Measurements from ENCODE around the gene SLC43A2. TPM values are rescaled to one million over a fixed set of nuclear protein-coding genes. Genes with fewer than 3 reads are reported as not detected.

Gene SLC43A2
- polyA plus RNA-seq, 1 donor: 3.9 TPM

DNA sequence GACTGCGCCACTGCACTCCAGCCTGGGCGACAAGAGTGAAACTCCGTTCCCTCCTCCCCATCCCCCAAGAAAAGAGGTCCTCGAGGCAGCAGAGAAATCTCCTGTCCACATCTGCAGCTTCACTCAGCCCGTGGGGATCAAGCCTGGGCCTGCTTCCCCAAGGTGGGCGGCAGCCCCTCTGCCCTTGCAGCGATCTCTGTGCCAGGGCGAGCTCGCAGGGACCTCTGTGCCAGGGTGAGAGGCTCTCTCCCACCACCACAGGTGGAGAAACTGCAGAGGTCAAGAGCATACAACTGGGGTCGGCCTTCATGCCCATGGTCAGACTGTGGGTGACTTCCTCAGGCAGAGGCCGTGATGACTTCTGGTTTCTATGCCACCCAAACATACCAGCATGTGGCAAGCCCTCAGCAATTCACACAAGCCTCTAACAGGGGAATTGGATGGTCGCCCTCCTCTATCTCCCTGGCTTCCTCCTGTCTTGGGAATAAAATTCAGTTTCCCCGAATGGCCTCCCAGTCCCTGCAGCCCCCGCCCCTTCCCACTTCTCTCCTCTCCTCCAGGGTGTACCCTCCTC lies 5.5 kb downstream of the SLC43A2 start:
- no peak for DNase-seq (ENCODE audit: low read depth)

DNA sequence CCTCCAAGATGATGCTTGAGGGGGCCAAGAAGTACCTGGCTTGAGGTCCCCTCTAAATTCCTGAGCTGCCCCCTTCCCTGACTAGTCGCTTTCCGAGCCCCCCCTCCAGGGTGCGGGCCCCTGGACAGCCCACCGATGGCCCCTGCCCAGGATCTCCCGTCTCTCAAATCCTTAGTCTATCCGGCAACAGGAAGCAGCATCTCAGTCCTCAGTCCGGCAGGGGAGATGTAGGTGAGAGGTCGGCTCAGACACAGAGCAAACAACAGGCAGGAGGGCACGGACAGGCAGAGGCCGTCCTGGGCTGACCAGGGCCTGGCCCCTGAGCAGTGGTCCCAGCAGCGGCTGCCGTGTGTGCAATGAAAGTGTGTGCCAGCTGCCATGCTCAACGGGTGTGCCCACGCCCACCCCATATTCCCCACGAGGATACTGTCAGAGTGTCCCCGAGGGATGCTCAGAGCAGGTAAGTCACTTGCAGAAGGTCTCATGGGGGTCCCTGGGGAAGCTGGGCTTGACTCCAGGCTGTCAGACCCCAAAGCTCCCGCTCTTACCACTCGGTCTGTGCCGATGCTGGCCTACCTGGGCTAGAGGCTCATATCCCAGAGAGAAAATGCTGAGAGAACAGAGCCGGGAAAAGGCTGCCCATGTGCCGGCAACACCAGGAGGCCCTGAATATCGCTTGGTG lies 7.2 kb downstream of the SLC43A2 start:
- DNase-seq (ENCODE audit: low read depth): no peak

DNA sequence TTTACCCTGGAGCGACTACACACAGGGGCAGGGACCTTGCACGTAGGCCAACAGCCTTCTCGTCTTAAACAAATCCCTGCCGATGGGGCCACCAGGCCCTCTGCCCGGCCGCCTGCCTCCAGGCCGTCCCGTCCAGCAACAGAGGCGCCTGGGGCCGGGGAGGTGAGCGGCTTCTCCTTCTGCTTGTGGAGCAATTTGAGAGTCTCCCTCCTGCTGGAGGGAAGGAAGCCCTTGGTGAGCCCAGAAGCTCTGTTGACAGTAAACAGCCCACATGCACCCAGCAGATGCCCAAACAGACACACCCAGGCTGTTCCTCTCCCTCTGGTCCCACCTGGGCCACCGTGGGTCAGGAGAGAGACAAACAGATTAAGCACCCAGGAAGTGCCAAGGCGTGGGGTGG lies 8.1 kb downstream of the SLC43A2 start:
- no peak for DNase-seq (ENCODE audit: low read depth)

DNA sequence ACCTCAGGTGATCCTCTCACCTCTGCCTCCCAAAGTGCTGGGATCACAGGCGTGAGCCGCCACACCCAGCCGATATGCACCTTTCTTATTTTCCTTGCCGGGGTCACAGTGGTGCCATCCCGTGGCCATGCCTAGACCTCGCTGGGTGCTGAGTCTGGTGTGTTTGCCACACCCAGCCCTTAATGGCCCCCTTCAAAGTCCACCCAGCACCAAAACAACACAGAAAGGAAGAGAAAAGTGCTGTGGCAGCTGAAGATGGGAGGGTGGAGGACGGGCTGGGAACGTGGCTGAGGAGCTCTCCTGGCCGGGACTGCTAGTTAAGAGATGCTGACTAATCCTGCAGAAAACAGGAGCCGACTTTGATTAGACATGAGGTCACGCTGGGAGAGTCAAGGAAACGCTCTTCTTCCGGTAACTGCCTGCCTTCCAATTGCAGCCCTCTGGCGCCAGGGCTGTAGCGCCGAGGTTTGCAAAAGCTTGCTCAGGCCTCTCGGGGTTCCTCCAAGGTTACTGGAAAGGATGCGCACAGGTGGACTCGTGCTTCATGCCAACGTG lies 10.9 kb downstream of the SLC43A2 start:
- no peak for DNase-seq (ENCODE audit: low read depth)

DNA sequence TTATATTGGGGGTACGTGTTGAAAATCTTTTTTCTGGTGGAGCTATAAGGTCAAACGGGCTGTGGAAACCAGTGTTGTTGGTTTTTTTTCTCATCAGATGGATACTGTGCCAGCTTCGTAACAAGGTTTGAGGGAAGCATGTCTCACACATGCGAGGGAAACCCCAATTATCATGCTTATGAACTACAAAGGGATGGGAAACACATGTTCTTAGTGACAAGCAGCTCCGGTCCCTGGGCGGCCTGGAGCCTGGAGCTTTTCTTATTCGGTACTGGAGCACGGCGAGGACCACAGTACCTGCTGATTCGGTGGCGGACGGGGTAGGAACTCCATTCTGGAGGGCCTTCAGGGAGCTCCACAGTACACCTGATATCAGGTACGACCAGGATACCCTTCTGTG lies 12.5 kb downstream of the SLC43A2 start:
- no peak for DNase-seq (ENCODE audit: low read depth)

DNA sequence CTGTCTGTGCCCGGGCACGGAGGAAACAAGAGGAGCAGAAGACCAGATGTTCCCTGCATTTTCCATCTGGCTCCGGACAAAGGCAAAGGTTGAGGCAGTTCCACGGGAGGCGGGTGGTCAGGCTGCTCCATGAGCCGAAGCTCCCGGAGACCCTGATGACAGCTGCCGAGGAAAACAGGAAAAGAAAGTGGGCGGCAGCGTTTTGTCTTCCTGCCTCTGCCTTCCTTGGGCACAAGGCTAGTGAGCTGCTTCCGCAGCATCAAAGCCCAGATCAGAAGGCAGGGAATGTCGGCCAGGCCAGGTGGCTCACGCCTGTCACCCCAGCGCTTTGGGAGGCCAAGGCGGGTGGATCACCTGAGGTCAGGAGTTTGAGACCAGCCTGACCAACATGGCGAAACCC lies 16.2 kb downstream of the SLC43A2 start:
- no peak for DNase-seq (ENCODE audit: low read depth)

DNA sequence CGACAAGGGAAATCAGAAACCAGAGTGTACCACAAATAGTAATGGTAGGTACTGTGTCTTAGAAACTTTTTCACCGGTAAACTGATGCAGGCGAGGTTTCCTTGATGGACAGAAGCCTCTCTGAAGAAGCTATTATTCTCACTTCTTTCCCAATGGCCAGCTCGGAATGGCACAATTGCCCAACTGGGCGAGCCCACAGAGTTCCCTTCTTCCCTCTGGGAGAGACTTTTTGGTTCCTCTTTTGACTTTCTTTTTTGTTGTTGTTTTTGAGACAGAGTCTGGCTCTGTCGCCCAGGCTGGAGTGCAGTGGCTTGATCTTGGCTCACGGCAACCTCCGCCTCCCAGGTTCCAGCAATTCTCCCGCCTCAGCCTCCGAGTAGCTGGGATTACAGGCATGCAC lies 16.9 kb downstream of the SLC43A2 start:
- no peak for DNase-seq (ENCODE audit: low read depth)

DNA sequence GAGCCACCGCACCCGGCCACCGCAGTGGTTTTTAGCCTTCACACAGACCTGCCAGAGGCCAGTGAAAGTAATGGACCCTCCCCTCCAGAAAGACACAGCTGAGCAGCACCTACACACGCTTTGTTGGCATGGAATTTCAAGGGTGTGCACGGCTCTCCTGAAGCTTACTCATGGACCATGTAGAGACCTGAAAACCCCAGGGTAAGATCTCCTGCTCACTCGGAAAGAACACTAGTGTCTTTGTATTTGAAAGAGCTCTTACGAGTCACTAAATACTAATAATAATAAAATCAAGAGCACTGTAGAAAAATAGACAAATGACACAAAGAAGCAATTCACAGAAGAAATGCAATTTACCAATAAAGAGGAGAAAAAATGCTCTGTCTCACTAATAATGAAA lies 20.0 kb downstream of the SLC43A2 start:
- no peak for DNase-seq (ENCODE audit: low read depth)

DNA sequence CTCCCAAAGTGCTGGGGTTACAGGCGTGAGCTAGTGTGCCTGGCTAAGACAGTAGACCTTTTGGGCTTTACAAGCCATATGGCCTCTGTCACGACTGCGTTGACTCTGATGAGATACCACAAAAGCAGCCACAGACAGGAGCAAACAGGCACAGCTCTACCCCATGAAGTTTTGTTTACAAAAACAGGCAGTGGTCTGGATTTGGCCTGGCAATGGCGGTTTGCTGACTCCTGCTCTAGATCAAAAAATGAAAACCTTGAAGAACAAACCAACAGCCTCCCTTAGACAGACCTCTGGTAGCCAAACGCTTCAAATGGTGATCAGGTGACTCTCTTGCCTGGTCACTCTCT lies 20.7 kb downstream of the SLC43A2 start:
- no peak for DNase-seq (ENCODE audit: low read depth)

DNA sequence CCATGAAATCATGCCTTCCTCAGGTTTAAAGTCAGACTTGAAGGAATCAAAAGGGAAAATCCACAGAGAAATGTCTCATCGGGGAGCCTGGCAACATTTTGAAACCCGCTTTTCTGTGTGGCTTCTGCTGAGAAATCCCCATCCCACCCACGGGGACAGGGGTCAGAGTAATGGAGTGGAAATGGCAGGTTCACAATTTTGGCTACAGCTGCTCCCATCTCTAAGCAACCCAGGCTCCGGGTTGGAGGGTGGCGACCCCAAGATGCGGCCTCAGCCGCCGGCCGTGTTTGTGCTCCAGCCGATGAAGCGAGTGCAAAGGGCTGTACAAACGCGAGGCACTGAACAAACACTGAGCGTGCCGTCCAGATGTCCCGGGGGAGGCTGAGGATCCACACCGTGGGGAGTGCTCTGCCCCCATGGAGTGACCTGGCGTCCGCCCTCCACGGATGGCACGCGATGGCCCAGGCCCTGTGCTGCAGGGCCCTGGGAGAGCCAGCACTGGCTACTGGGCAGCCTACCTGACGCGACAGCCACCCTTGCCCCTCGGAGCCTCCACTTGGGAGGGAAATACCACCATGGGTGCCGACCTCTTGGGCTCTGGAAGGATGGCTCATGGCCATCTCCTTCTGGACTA lies 22.2 kb downstream of the SLC43A2 start:
- no peak for DNase-seq (ENCODE audit: low read depth)

DNA sequence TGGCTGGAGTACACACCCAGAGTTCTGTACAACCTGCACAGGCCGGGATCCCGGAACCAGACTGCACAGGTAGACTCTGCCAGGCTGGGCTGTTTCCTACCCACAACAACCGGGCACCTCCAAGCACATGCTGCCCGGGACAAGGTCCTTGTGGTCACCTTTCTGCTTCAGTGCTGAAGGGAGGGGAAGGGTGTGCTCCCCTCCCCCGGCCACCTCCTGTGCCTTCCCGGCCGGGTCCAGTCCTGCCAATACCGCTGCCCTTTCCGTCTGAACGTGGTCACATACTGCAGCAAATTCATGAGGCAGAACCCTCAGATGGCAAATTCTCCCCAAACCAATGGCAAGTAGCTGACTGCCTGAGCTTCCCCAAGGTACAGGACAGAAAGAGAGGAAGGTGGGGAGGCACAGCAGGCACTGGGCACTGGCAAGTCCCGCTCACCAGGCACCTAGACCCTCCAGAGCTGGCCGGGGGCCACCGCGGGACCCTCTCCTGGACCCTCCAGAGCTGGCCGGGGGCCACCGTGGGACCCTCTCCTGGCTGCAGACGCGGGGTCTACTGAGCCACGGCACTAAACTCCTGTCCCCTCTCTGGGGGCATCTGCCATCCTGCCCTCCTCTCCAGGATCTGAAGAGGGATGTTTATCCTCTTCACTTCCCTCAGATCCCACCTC lies 22.8 kb downstream of the SLC43A2 start:
- DNase-seq (ENCODE audit: low read depth): no peak

DNA sequence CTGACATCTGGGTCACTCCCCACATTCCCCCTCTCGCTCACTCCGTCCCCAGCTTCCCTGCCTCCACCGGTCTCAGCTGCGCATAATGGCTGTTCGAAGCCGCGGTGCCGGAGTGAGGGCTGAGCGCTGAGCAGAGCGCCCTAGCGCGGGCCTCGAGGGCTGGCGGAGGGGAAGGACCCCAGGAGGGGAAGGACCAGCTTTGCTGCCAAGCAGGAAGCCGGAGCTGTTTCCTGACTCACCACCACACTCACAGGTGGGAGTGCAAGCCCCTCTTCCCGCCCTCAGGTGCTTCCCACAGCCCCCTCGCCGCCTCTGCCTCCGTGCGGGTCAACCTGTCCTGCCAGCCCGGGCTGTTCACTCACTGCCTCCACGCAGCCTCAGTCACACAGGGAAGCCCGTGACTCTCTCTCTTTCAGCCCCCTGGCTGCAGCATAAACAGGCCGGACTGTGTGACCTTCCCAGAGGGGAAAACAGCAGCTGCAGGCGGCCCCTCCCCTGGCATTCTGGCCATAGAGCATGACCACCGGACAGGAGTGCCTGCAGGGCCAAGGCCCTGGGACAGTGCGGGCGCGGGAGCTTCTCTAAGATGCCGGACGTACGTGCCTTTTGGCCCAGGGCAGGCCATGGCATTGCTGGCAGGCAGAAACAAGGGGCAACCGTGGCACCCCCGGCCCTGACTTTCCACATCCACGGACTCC lies 23.7 kb downstream of the SLC43A2 start:
- DNase-seq (ENCODE audit: low read depth): no peak

DNA sequence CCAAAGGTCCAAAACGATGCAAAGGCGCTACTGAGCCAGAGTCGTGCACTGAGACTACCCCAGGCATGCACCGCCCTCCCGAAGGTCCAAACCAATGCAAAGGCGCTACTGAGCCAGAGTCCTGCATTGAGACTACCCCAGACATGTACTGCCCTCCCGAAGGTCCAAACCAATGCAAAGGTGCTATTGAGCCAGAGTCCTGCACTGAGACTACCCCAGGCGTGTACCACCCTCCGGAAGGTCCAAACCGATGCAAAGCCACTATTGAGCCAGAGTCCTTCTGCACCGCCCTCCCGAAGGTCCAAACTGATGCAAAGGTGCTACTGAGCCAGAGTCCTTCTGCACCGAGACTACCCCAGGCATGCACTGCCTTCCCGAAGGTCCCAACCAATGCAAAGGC lies 27.1 kb downstream of the SLC43A2 start:
- DNase-seq (ENCODE audit: low read depth): no peak

DNA sequence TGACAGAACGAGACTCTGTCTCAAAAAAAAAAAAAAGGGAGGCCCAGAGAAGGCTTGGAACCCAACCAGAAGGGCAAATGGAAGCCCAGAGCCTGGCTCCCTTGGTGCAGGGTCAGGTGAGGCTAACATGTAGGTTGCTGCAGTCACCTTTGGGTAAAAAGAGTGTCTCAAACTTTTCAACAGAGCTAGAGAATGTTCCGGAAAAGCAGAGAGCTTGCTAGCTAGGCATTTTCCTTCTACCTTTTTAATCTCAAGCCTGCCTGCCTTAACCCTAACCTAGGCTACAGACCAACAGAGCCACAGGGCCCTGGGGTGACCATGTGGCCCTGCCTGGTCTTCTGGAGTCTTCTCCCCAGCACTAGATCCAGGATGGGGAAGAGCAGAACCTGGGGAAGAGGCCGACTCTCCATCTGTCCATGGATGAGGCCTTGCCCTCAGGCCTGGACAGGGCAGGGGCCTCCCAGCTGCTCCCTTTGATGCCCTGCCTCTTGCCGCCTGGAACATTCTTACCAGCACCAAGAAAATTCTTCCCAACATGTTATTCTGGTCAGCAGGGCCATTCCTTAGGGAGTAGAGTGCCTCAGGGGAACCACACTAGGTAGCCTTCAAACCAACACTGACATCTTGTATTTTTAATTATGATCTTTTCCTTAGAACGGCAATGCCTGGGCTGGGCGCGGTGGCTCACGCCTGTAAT lies 30.1 kb downstream of the SLC43A2 start:
- DNase-seq (ENCODE audit: low read depth): no peak

DNA sequence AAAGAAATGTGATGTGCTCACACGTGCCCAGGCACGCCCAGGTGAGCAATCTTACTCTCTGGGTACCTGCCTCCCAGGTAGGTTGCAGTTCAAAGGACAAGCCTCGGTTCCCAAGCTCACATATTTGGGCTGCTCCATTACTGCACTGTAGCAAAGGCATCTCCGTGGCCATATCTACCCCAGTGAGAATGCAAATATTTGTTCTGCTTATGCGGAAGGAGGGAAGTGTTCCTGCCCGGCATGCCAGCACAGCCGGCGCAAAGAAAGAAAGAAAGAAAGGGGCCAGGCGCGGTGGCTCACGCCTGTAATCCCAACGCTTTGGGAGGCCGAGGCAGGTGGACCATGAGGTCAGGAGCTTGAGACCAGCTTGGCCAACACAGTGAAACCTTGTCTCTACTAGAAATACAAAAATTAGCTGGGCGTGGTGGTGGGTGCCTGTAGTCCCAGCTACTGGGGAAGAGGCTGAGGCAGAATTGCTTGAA lies 30.7 kb downstream of the SLC43A2 start:
- DNase-seq (ENCODE audit: low read depth): no peak

DNA sequence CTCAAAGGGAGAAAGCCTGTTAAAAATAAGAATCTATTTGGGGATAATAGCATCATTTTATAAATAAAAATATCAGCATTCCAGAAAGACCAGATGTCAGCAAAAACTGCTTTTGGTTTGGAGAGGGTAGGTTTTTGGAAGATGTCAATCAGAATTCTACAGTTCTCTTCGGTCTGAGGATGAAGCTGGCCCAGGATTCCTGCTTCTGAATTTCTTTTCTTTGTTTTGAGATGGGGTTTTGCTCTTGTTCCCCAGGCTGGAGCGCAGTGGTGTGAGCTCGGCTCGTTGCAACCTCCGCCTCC lies 35.1 kb downstream of the SLC43A2 start:
- no peak for DNase-seq (ENCODE audit: low read depth)

DNA sequence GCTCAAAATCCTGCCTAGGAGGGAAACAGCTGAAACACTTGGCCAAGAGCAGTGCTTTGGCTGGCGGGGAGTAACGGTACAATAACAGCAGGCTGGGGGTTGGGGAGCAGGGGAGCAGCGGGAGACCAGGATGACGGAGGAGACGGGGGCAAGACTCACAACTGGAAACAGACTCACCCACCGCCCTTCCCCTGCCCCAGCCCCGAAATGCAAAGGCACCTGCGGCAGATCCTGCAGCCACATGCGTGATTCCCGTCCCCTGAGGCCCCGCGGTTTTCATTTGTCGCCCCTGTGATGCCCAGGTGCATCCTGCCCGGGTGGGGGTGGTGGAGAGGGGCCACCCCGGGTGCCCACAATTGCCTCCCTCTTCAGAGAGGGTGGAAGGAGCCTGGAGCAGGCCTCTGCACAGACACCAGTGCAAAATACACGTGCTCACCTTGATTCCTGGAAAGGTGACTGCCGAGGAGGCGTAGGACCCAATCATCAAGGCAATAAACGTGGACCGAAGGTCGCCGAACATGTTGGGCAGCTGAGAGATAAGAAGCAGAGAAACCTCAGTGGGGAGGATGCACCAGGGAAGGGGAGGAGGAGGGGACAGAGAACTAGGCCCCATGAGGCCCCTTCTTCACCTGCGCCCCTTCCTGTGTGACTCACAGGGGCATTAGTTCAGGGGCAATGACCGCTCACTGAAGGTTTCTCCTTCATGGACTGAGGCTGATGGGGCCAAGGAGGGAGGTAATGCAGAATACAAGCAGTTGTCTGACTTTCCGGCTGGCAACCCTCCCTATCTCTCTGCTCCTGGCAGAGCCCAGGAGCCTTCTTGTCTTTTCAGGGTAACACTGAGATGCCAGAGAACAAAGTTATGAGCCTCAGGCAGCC lies 35.6 kb downstream of the SLC43A2 start:
- no peak for DNase-seq (ENCODE audit: low read depth)

DNA sequence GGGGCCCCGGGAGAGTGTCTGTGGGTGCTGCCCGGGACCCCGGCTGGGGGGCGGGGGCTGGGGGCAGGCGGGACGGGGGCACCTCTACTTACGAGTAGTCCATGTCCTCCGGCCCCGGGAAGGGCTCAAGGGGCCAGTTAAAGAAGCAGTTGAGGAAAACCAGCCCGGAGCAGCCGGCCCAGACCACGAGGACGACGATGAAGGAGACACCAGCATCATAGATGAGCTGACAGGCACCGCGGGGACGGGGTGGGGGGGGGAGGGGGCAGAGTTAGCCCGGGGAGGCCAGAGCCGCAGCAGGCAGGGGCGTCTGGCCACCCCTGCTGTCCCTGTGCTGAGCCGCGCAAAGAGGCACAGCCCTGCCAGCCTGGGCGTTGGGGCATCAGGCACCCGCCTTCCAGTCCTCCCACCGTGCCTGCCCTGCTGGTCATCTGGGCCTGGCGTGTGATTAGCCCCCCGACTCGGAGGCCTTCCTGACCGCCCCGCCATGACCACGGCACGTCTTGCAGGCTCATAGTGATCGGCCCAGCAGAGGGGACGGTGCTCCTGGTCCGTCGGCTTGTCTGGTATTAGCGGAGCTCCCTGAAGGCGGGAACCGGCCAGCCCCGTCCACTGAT lies 37.1 kb downstream of the SLC43A2 start:
- no peak for DNase-seq (ENCODE audit: low read depth)

DNA sequence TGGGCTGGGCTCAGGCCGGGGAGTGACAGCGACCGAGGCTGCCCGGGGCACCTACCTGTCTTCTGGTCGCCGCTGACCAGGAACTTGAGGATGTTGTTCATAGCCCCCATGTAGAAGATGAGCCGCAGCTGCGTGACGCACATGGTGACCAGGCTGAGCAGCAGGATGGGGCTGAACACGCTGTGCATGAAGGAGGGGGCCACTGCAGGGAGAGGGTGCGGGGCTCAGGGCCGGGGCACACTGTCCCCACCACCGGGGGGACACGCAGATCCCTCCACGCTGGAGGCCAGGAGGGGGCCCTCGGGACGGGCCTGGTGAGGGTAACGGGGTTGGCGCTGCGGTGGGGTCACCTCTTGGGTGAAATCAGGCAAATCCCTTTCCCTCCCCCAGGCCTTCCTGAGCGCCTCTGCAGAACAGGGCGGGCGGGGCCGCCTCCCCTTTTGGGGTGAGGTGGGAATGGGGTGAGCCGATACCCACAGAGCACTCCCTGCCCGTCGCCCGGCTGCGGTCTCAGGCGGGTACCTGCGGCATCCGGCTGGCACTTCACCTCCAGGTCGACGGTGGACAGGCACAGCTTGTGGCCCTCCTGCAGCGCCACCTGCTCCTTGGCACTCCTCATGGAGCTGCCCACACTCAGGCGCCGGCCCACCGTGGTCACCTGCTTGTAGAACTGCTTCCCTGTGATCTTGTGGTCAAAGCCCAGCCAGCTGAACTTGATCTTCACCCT lies 37.7 kb downstream of the SLC43A2 start:
- DNase-seq (ENCODE audit: low read depth): no peak

Measured in forelimb muscle (tissue), 1 donor.